Liver (tissue), 9 donors: ENCODE measurements around the gene PHKB. TPM values are rescaled to one million over a fixed set of nuclear protein-coding genes. Genes with fewer than 3 reads are reported as not detected.

Experiments
- DNase-seq: peaks from one replicate; pipeline ENCODE4 v3.0.0-alpha.2; 2017; ENCODE audit warnings: low spot score
- H3K27ac ChIP-seq, 2 donors: one replicate each; pipeline ENCODE4 v1.7.0; 2013; ENCODE audit warnings: inconsistent platforms in 2 of 2, low read length in 2 of 2, control low read depth in 1 of 2, low read depth in 1 of 2, mild to moderate bottlenecking in 1 of 2
- H3K27me3 ChIP-seq, 4 donors: one replicate each; pipeline versions ENCODE4 v1.6.1 to v1.7.0; 2013; ENCODE audit warnings: low read length in 3 of 4, inconsistent platforms in 1 of 4, mild to moderate bottlenecking in 1 of 4, moderate library complexity in 1 of 4; ENCODE audit not compliant: control insufficient read depth in 4 of 4, insufficient read depth in 4 of 4
- H3K36me3 ChIP-seq, 4 donors: one replicate each; pipeline versions ENCODE4 v1.6.1 to v1.7.0; 2013; ENCODE audit warnings: low read length in 3 of 4, mild to moderate bottlenecking in 3 of 4, low read depth in 1 of 4, moderate library complexity in 1 of 4; ENCODE audit not compliant: control insufficient read depth in 4 of 4, insufficient read depth in 3 of 4
- H3K4me1 ChIP-seq, 4 donors: one replicate each; pipeline versions ENCODE4 v1.6.1 to v1.7.0; 2013; ENCODE audit warnings: low read length in 3 of 4, mild to moderate bottlenecking in 3 of 4, moderate library complexity in 1 of 4; ENCODE audit not compliant: control insufficient read depth in 4 of 4, insufficient read depth in 4 of 4
- H3K4me3 ChIP-seq, 3 donors: one replicate each; pipeline versions ENCODE4 v1.6.1 to v1.7.0; 2013; ENCODE audit warnings: low read length in 3 of 3, control low read depth in 1 of 3, low read depth in 1 of 3, mild to moderate bottlenecking in 1 of 3
- H3K9ac ChIP-seq, 2 donors: one replicate each; pipeline ENCODE4 v1.7.0; 2013; ENCODE audit warnings: low read length in 2 of 2, mild to moderate bottlenecking in 2 of 2, moderate library complexity in 2 of 2, control low read depth in 1 of 2, low read depth in 1 of 2
- H3K9me3 ChIP-seq, 4 donors: one replicate each; pipeline versions ENCODE4 v1.6.1 to v1.7.0; 2013; ENCODE audit warnings: low read length in 3 of 4; ENCODE audit not compliant: control insufficient read depth in 4 of 4
- EGR1 ChIP-seq, 2 donors: IDR thresholded peaks; 2 replicates each; pipeline ENCODE4 v1.6.1; 2016 to 2018; ENCODE audit warnings: antibody characterized with exemption in 2 of 2, low read depth in 2 of 2
- FOXA1 ChIP-seq: IDR thresholded peaks from 2 replicates; pipeline ENCODE4 v1.6.1; 2016; ENCODE audit warnings: antibody characterized with exemption
- FOXA2 ChIP-seq: IDR thresholded peaks from 2 replicates; pipeline ENCODE4 v1.6.1; 2016; ENCODE audit warnings: antibody characterized with exemption
- GABPA ChIP-seq, 2 donors: IDR thresholded peaks in 1 of 2; conservative IDR thresholded peaks in 1 of 2; 2 replicates each; pipeline ENCODE4 v1.6.1; 2016; ENCODE audit warnings: antibody characterized with exemption in 2 of 2, mild to moderate bottlenecking in 1 of 2, moderate library complexity in 1 of 2
- HNF4A ChIP-seq, 2 donors: conservative IDR thresholded peaks; 2 replicates each; pipeline ENCODE4 v1.6.1; 2016; ENCODE audit warnings: antibody characterized with exemption in 2 of 2, mild to moderate bottlenecking in 2 of 2
- HNF4G ChIP-seq: IDR thresholded peaks from 2 replicates; pipeline ENCODE4 v1.6.1; 2016; ENCODE audit warnings: antibody characterized with exemption
- JUND ChIP-seq, 2 donors: IDR thresholded peaks; 2 replicates each; pipeline ENCODE4 v1.6.1; 2016; ENCODE audit warnings: antibody characterized with exemption in 2 of 2
- RAD21 ChIP-seq, 2 donors: IDR thresholded peaks; 2 replicates each; pipeline ENCODE4 v1.6.1; 2016; ENCODE audit warnings: antibody characterized with exemption in 2 of 2, mild to moderate bottlenecking in 2 of 2
- RXRA ChIP-seq, 2 donors: IDR thresholded peaks; 2 replicates each; pipeline ENCODE4 v1.6.1; 2017 to 2018; ENCODE audit warnings: antibody characterized with exemption in 2 of 2, mild to moderate bottlenecking in 1 of 2
- SP1 ChIP-seq: IDR thresholded peaks from 2 replicates; pipeline ENCODE4 v1.6.1; 2018; ENCODE audit warnings: antibody characterized with exemption, mild to moderate bottlenecking
- TAF1 ChIP-seq: conservative IDR thresholded peaks from 2 replicates; pipeline ENCODE4 v1.6.1; 2016; ENCODE audit warnings: antibody characterized with exemption, mild to moderate bottlenecking
- WGBS: extraction: QIAGEN DNeasy Blood & Tissue Kit; methylation state at CpG from one replicate; pipeline ENCODE4 v1.1.7; 2013; 5-methylcytosine and 5-hydroxymethylcytosine counted together
- polyA plus RNA-seq, 2 donors: library from polyadenylated mRNA; stranded (reverse) in 1 of 2; unstranded in 1 of 2; fragments of 200-250 nt in 1 of 2; fragments of >200 nt in 1 of 2; fragmentation: Nextera tagmentation in 1 of 2; extraction: Ambion mirVana in 1 of 2; gene quantifications; one replicate each; pipeline versions ENCODE4 v1.2.1 to v1.2.3, GENCODE V29; 2013 to 2015
- total RNA-seq, 2 donors: library from RNA; depleted of rRNA; stranded (reverse); fragments of >200 nt; gene quantifications; one replicate each; pipeline ENCODE4 v1.2.3, GENCODE V29; 2014
- TF ChIP-seq, protein P1 (sequence below): IDR thresholded peaks from 2 replicates; pipeline ENCODE4 v1.6.1; 2016; ENCODE audit warnings: antibody characterized with exemption
- TF ChIP-seq, protein P2 (sequence below): fragments of 150-350 bp; IDR thresholded peaks from 2 replicates; pipeline ENCODE4 v1.5.1; 2017; ENCODE audit warnings: improper control_type of control experiment, low read depth, low read length; ENCODE audit not compliant: missing input control
- TF ChIP-seq, protein P3 (sequence below): IDR thresholded peaks from 2 replicates; pipeline ENCODE4 v1.6.1; 2016; ENCODE audit warnings: antibody characterized with exemption
- TF ChIP-seq, protein P4 (sequence below): IDR thresholded peaks from 2 replicates; pipeline ENCODE4 v1.6.1; 2016; ENCODE audit warnings: antibody characterized with exemption
- TF ChIP-seq, protein P5 (sequence below): IDR thresholded peaks from 2 replicates; pipeline ENCODE4 v1.6.1; 2016; ENCODE audit warnings: antibody characterized with exemption, mild to moderate bottlenecking
- donor health status: healthy.
- donor health status: healthy.
- donor health status: healthy.
- donor health status: healthy.
- donor health status: healthy.

The PHKB gene
- total and polyA plus RNA-seq, 4 donors, result 13.2 to 49.1 (median 29.0) TPM

DNA sequence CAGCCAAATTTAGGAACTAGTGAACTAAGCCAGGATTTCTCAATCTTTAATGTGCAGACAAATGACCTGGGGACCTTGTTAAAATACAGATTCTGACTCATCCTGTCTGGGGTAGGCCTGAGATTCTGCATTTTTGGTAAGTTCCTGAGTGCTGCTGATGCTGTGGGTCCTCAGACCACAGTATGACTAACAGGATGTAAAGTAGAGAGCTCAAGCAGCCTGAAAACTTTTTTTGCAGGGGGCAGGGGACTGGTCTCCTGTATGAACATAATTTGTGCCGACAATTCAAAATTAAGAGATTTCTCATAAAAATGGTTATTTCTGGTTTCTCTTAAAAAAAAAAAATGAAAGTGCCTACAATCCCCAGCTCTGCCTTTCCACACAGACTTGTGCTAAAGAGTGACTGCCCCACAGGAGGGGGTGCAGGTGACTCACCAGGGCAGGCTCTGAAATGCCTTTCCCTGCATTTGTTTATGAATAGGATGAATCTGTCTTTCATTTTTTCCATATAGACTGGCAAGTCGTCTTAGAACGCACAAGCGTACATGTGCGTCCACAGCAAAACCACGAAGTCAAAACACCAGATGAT, 271.5 kb downstream of the PHKB start:
- no peak overlapping the region for H3K9ac ChIP-seq
- no peak overlapping the region for H3K27ac ChIP-seq
- TF ChIP-seq, protein P1, sequence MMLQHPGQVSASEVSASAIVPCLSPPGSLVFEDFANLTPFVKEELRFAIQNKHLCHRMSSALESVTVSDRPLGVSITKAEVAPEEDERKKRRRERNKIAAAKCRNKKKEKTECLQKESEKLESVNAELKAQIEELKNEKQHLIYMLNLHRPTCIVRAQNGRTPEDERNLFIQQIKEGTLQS, result no peak
- TF ChIP-seq EGR1 (IDR thresholded peaks at IDR 0.05; ENCODE audit: low read depth in 2 of 2) (no peak), HNF4G (no peak), SP1 (no peak), RXRA (IDR thresholded peaks at IDR 0.05) (no peak), FOXA2 (no peak), TAF1 (no peak), JUND (IDR thresholded peaks at IDR 0.05) (no peak), GABPA (IDR thresholded peaks at IDR 0.05 in 1 of 2, conservative IDR thresholded peaks at IDR 0.05 in 1 of 2) (no peak), RAD21 (IDR thresholded peaks at IDR 0.05) (no peak), FOXA1 (no peak), HNF4A (conservative IDR thresholded peaks at IDR 0.05) (no peak)
- TF ChIP-seq, protein P2, sequence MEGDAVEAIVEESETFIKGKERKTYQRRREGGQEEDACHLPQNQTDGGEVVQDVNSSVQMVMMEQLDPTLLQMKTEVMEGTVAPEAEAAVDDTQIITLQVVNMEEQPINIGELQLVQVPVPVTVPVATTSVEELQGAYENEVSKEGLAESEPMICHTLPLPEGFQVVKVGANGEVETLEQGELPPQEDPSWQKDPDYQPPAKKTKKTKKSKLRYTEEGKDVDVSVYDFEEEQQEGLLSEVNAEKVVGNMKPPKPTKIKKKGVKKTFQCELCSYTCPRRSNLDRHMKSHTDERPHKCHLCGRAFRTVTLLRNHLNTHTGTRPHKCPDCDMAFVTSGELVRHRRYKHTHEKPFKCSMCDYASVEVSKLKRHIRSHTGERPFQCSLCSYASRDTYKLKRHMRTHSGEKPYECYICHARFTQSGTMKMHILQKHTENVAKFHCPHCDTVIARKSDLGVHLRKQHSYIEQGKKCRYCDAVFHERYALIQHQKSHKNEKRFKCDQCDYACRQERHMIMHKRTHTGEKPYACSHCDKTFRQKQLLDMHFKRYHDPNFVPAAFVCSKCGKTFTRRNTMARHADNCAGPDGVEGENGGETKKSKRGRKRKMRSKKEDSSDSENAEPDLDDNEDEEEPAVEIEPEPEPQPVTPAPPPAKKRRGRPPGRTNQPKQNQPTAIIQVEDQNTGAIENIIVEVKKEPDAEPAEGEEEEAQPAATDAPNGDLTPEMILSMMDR, result no peak
- TF ChIP-seq, protein P3, sequence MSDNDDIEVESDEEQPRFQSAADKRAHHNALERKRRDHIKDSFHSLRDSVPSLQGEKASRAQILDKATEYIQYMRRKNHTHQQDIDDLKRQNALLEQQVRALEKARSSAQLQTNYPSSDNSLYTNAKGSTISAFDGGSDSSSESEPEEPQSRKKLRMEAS, result no peak
- TF ChIP-seq, protein P4, sequence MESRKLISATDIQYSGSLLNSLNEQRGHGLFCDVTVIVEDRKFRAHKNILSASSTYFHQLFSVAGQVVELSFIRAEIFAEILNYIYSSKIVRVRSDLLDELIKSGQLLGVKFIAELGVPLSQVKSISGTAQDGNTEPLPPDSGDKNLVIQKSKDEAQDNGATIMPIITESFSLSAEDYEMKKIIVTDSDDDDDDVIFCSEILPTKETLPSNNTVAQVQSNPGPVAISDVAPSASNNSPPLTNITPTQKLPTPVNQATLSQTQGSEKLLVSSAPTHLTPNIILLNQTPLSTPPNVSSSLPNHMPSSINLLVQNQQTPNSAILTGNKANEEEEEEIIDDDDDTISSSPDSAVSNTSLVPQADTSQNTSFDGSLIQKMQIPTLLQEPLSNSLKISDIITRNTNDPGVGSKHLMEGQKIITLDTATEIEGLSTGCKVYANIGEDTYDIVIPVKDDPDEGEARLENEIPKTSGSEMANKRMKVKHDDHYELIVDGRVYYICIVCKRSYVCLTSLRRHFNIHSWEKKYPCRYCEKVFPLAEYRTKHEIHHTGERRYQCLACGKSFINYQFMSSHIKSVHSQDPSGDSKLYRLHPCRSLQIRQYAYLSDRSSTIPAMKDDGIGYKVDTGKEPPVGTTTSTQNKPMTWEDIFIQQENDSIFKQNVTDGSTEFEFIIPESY, result no peak
- TF ChIP-seq, protein P5, sequence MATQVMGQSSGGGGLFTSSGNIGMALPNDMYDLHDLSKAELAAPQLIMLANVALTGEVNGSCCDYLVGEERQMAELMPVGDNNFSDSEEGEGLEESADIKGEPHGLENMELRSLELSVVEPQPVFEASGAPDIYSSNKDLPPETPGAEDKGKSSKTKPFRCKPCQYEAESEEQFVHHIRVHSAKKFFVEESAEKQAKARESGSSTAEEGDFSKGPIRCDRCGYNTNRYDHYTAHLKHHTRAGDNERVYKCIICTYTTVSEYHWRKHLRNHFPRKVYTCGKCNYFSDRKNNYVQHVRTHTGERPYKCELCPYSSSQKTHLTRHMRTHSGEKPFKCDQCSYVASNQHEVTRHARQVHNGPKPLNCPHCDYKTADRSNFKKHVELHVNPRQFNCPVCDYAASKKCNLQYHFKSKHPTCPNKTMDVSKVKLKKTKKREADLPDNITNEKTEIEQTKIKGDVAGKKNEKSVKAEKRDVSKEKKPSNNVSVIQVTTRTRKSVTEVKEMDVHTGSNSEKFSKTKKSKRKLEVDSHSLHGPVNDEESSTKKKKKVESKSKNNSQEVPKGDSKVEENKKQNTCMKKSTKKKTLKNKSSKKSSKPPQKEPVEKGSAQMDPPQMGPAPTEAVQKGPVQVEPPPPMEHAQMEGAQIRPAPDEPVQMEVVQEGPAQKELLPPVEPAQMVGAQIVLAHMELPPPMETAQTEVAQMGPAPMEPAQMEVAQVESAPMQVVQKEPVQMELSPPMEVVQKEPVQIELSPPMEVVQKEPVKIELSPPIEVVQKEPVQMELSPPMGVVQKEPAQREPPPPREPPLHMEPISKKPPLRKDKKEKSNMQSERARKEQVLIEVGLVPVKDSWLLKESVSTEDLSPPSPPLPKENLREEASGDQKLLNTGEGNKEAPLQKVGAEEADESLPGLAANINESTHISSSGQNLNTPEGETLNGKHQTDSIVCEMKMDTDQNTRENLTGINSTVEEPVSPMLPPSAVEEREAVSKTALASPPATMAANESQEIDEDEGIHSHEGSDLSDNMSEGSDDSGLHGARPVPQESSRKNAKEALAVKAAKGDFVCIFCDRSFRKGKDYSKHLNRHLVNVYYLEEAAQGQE, result no peak
- no peak overlapping the region for H3K4me3 ChIP-seq
- H3K36me3 ChIP-seq, result no peaks in the 10 kb centered on the region
- H3K27me3 ChIP-seq, result no peaks in the 10 kb centered on the region
- WGBS, result 75% methylated on average over 6 of the region's 6 CpGs
- no peak for DNase-seq
- H3K9me3 ChIP-seq, result no peaks in the 10 kb centered on the region
- H3K4me1 ChIP-seq, result no peaks in the 10 kb centered on the region
